Stimulated activated CD8-positive, alpha-beta memory T cell treated with anti-CD3 and anti-CD28 coated beads, Interleukin-2, amount 100 ng/mL, for 48 hours (primary cell): ENCODE data around the gene SAA2.
A peak's percentile ranks its signal among the peaks of the same experiment; 100 is the strongest.
"Not testable (repeated sequence)": the region's sequence is repeated elsewhere in the genome, so short reads cannot be mapped to it uniquely, and the experiment has no call there.

Experiments used
- DNase-seq, 2 donors: peaks; one replicate each; pipeline ENCODE4 v3.0.0-alpha.2; 2020; ENCODE audit warnings: low read depth in 2 of 2

The SAA2 gene

DNA sequence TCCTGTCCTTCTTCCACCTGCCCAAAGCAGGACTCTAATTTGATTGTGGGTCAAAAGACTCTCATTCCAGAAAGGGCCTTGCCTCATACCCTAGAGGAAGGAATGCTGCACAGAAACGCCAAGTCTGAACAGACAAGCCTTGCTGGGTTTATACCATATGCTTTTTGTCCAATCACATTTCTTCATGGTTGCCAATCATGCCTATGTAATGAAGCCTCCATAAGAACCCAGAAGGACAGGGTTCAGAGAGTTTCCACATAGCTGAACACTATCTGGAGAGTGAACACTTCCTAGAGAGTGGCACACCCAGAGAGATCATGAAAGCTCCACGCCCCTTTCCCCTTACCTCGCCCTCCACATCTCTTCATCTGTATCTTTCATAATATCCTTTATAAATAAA lies 4.8 kb upstream of the SAA2 start:
- no peak for DNase-seq

DNA sequence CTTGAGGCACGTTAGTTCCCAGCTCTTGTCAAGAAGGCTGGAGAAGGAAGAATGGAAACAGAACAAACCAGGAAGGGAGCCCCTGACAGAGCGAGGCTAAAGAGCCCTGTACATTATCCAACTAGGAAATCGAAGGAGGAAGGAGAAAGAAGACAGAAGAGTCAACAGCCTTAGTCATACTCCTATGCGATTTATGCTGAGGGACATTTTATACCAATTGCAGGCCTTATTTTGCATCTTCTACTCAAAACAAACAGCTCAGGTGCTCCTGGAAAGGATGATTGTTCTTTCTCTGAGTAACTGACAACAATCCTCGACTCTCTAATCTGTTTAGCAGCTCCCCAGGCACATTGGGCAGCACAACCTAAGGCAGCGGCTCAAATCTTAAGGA lies 1.3 kb downstream of the SAA2 start:
- DNase-seq: not testable (repeated sequence)

DNA sequence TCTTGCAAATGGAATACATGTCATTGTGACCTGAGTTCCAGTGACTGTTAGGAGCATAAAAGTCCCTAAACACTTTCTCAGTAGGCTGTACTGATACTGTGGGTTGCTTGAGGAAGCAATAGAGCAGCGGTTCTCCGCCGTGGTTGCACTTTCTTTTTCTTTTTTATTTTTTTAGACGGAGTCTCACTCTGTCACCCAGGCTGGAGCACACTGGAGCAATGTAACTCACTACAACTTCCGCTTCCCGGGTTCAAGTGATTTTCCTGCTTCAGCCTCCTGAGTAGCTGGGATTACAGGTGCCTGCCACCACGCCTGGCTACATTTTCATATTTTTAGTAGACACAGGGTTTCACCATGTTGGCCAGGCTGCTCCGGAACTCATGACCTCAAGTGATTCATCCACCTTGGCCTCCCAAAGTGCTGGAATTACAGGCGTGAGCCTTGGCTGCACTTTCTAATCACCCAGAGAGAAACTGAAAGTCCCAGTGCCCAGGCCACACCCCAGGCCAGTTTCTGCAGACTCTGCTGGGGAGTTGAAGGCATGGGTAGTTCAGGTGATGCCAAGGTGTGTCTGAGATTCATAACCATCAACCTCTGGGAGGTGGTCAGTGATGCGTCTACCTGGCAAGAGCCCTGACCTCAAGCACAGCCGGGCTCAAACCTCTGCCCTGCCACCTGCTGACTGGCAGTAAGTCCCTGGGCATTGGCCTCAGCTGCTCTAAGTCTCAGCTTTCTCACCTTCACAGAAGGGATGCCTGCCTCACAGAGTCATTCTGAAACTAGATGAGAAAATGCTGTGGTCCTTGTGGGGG lies 1.9 kb downstream of the SAA2 start:
- peak in 1 of 2 donors; percentile 1 for DNase-seq

DNA sequence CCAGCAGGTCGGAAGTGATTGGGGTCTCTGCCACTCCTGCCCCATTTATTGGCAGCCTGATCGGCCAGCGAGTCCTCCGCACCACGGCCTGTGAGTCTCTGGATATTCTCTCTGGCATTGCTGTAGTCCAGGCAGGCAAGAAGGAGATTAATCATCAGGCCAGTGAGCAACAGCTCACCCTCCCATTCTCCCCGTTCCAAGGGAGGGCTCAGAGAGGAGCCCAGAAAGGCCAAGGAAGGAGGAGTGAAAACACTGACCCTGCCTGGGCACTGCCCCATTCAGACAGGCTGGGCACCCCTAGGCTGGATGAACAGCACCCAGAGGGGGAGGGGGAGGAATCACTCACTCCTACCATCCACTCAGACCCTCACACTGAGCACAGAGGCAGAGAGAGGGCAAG lies 3.1 kb downstream of the SAA2 start:
- DNase-seq: no peak

DNA sequence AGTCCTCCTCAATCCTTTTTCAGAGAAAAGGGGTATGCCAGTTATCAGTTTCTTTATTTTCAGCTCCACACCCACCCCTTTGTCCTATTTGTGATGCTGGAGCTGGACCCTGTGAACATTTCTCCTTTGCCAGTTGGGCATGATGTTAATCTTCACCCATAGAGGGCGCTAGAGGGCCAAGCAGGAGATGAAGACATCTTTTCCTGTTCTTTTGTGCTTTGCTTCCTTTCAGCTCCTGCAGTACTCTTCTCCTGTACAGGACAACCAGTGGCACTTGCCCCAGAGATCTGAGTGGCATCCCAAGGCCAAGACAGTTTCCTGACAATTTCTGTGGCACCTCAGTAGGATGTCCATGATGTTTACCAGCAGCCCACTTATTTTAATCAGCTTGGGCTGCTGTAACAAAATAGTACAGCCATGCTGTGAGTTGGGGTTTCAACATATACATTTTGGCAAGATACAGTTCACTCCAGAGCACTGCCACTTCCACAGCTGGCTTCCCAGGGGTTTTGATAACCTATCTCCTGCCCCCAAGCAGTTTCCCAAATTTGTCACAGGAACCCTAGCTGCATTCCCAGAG lies 4.6 kb downstream of the SAA2 start:
- DNase-seq: peak; percentile 26 to 33

DNA sequence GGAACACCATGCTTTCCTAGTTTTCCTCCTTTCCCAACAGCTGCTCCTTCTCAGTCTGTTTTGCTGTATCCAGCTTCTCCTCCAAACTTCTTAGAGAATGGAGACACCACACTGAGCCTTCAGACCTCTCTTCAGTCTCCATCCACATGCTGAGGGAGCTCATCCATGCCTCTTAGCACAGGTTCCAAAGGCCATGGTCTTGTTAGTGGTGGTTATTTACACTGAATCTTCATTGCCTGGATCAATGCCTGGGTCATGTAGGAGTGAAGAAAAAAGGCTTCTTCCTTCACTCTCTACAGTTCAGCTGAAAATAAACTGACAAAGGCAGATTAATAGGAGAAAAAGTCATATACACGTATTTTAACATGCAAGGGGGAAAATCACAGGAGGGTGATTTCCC lies 8.8 kb downstream of the SAA2 start:
- no peak for DNase-seq

DNA sequence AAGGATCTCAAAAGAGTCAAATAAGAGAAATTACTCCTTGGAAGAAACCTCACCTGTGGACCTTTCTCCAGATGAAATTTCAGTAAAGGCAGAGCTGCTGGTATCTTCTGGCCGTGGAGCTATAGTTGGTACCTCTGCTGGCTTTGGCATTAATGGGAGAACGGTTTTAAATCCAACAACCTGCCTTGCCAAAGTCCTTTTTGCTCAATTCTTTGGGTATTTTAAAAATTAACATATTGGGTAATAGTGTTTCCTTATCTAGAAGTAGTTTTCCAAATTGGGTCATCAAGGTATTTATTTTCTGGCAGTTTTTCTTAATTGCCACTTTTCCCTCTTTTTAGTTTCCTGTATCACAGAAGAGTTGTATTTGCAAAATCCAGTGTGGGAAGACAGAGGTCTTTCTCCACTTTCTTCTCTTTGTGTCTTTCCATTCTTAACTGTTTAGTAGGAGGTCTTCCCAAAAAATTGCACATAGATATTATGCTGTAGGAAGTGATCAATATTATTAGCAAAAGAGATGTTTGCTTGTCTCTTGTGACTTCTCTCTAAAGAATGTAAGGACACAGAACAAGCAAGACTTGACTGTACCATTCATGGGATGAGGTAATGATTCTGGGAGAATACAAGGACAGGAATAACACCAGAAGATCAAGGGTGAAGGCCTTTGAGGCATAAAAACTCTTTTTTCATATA lies 11.7 kb downstream of the SAA2 start, which contains the start of gene SAA4:
SAA4 (minus strand) TSS at position 139 of the 693 bp plus-strand sequence. CDS start 876 bp downstream, outside the sequence.
- no peak for DNase-seq

DNA sequence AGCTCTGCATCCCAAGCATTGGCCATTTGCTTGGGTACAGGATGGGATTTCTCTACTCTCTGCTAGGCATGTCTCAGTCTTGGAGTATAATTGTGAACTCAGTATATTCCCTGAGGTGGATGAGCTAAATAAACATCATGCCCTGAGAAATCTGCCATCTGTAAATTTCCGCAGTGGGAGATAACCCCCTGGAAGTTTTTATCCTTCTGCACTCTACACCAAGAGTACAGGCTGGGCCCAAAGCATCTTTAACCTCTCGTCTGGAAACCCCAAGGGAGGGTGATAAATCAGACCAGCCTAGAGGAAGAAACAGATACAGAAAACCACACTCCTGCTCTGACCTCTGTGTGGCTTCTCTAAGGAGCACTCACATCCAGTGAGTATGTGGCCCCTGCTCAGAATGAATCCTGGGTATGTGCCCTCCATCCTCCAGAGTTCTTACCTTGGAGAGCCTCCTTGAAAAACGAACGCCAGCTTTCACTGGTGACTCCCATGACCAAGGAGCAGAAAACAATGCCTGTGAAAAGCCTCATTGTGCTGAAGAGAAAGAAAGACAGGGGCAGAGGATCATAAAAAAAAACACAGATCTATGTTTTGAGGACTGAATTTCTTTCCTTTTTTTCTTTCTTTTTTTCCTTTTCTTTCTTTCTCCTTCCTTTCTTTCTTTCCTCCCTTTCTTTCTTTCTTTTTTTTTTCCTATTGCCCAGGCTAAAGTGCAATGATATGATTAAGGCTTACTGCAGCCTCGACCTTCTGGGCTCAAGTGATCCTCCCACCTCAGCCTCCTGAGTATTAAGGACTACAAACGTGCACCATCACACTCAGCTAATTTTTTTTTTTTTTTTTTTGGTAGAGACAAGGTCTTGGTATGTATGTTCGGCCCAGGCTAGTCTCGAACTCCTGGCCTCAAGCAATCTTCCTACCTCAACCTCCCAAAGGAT lies 12.8 kb downstream of the SAA2 start:
- no peak for DNase-seq

DNA sequence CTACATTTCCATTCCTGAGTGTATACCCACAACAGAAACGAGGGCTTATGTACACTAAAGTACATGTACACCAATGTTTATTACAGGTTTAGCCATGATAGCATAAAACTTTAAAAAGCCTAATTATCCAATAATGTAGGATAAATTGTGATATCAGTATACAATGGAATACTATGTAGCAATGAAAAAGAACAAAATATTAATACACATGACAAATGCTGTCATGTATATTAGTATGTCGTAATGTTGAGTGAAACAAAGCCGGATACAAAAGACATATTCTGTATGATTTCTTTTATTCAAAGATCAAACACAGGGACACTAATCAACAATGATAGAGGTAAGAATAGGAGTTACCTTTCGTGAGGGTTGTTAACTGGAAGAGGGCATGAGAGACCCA lies 14.6 kb downstream of the SAA2 start:
- DNase-seq: no peak

DNA sequence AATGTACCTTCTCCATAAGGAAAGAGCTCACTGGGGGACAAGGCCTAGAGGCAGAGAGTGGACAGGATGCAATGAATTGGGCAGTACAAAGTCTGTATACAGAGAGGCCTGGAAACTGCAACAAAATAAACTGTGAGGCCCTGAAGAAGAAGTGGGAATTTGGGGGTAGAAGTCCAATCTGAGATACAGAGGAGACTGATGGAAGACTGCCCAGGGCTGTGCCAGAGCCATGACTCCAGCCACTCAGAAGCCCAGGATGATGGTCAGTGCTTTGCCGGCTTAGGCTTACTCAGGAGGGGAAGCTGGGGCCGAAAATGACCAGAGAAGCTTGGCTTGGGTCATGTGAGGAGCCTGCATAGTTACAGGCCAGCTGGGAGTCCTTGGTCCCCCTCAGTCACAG lies 17.6 kb downstream of the SAA2 start:
- no peak for DNase-seq

DNA sequence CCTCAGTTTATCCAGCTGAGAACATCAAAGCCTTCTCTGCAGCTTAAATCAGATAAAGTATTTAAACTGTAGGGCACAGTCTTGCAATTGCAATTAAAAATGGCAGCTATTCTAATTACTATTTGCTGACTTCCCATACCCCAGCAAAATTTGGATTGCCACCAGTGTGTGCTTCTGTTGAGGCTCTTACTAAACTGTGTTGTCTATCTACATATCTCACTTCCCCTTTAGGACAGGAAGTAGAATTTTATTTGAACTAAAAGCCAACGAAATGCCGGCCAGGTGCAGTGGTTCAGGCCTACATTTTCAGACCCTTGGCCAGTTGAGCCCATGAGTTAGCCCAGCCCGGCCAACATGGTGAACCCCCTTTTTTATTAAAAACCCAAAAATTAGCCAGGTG lies 19.0 kb downstream of the SAA2 start:
- DNase-seq: no peak

DNA sequence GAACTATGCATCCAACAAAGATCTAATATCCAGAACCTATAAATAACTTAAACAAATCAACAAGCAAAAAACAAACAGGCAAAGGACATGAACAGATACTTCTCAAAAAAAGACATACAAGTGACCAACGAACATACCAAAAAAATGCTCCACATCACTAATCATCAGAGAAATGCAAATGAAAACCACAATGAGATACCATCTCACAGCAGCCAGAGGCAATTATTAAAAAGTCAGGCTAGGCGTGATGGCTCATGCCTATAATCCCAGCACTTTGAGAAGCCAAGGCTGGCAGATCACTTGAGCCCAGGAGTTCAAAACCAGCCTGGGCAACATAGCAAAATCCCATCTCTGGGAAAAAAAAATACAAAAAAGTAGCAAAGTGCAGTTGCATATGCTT lies 22.6 kb downstream of the SAA2 start:
- no peak for DNase-seq

DNA sequence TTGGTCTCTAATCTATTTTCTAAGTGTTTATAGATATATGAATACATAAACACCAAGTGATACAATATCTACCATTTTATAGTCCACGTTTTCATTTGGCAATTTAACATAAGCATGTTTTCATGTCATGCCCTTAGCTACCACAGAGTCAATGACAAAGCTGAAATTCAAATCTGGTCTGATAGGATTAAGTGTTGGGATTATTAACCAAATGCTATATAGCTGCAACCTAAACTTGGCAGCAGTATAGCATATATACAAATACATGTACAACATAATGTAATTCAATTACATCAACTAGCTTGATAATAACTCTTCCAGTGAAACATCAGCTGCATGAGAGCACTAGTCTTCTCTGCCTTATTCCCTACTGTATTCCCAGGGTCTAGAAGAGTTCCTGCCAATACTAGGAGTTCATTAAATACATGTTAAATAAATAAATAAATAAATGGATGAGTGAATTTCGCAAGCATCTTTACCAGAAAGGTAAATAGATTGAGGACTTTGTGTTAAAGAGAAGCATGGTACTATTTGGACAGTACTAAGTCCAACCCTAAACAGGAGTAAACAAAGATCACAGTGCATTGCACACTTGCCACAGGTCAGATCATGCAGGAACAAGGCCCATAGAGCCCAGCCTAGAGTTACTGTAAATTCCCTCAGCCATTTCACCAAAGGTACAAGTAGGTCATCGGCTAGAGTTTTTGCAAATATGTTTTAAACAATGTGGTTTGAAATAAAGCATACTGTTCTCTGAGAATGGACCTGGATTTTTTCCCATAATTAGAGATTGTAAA lies 24.7 kb downstream of the SAA2 start:
- no peak for DNase-seq

DNA sequence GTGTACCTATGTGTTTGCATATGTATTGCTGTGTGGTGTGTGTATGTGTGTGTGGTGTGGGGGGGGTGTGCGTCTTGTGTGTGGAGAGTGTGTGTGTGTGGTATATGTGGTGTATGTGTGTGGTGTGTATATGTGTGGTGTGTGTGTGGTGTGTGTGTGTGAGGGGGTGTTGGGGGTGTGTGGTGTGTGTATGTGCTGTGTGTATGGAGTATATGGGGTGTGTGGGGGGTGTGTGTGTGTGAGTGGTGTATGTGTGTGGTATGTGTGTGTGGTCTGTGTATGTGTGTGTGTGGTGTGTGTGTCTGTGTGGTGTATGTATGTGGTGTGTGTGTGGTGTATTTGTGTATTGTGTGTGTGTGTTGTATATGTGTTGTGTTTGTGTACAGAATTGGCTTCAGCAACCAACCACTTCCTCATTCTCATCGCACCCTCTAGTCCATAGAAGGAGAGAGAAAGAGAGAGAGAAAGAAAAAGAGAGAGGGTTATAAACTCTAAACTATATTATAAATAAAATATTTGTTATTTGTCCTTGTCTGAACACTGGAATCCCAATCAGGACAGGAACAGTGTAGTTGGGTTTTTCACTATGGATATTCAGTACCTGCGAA lies 25.6 kb downstream of the SAA2 start:
- DNase-seq: no peak

DNA sequence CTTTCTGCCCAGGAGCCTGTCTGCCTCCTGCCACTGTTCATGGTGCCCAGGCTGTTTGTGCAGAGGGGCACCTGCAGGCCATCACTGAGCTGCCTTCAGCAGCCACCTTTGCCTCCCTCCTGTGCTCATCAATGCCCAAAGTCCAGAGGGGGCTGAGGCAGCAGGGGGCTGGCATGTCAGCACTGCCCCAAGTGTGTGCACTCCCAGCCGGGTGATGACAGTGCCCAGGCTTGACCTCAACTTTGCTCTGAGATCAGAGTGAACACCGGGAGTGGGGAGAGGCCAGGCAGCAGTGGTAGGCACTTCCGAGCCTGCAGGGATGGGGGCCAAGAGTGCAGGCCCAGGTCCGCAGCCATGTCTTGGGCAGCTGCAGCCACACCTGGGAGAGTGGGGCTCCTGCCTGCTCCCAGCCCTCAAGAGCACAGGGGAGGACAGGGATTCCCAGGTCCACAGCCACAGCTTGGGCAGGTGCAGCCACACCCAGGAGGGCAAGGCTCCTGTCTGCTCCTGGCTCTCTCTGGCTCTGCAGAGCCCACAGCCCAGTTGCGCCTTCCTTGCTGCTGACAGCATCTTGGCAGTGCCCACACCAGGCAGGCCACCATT lies 27.1 kb downstream of the SAA2 start:
- no peak for DNase-seq

DNA sequence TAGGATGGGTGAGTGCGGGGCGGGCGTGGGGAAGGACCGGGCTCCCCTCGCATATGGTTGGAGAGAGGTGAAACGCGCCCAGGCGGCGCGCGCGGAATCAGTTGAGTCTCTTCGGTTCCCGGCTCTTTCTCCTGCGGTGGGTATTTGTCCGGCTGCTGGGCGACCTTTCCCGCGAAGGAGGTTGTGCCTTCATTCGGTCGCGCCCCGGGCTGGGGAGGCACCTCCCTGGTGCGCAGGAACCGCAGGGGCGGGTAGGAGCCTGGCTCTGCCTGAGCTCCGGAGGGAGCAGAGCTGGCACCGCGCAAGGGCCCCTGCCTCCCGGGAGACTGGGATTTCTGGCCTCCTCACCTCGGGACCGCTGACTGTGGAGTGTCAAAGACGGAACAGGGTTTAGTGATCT lies 39.4 kb downstream of the SAA2 start:
- no peak for DNase-seq

DNA sequence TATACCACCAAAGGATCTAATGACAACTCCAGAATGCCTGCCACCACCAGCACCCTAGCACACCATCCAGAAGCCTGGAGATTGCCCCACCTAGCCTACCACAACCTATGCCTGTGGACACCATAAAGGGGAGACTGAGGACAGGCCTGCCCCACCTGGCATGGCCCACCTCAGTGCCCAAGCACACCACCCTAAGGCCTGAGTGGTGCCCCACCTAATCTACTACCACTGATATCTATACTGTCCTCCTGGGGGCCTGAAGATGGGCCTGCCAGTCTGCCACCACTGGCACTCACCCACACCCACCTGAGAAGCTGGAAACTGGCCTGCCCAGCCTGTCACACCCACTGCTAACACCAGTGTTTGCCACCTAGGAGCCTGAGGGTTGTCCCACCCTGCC lies 43.7 kb downstream of the SAA2 start:
- no peak for DNase-seq

DNA sequence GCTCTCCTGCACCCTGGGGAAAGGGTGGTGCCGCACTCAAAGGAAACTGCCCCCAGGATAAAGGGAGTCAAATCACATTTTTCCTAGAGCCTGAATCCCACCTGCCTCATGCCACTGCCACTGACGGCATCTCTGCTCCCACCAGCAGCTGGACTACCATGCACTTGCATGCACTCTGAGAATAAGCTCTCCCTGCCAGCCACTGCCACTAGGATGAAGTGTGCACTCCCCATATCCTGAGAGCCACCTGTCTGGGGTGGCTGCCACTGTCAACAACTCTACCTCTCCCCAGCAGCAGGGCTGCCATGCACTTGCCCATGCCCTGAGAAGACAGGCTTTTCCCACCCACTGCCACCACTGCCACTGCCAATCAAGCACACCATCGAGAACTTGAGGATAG lies 44.2 kb downstream of the SAA2 start:
- no peak for DNase-seq

DNA sequence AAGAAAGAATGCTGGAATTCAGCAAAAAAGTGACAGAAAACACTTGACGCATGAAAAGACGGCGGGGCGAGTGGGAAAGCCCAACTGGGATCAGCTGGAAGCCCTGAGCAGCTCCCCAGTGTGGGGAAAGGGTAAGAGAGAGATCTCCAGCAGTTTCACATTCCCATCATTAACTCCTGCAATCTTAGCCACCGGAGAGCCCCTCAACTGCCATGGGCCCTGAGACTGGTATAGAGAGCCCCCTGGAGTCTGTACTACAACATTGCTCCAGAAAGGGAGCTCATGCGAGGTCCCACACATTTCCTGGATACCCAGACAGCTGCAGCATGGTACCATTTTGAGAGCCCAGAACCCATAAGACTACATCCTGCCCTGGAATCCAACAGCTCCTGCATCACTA lies 44.7 kb downstream of the SAA2 start:
- DNase-seq: no peak

DNA sequence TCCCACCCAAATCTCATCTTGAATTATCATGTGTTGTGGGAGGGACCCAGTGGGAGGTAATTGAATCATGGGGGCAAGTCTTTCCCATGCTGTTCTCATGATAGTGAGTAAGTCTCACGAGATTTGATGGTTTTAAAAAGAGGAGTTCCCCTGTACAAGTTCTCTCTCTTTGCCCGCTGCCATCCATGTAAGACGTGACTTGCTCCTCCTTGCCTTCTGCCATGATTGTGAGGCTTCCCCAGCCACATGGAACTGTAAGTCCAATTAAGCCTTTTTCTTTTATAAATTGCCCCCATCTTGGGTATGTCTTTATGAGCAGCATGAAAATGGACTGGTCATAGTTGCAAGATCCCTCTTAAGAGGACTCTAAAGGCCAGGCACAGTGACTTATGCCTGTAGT lies 50.7 kb downstream of the SAA2 start:
- not testable (repeated sequence) for DNase-seq
